NCI-H2196 (cell line): Measurements from ENCODE around the gene GRID2IP.
"Not testable (repeated sequence)": the region's sequence is repeated elsewhere in the genome, so short reads cannot be mapped to it uniquely, and the experiment has no call there.

ENCODE experiments used
- DNase-seq: peaks from one replicate; lab custom pipeline; 2025; ENCODE audit not compliant: unreplicated experiment; lab: John Stamatoyannopoulos, UW

Gene GRID2IP

GRCh38 chr7:6453734-6454133, 97.5 kb downstream of the GRID2IP start:
- DNase-seq = no peak

GRCh38 chr7:6451224-6451705, 100.0 kb downstream of the GRID2IP start:
- DNase-seq = no peak

- DNase-seq = not testable (repeated sequence)
Observed at GRCh38 chr7:6450591-6450990, 100.7 kb downstream of the GRID2IP start.

GRCh38 chr7:6449884-6450283, 101.4 kb downstream of the GRID2IP start:
- DNase-seq = not testable (repeated sequence)

- no peak for DNase-seq
Observed at GRCh38 chr7:6448943-6449543, 102.2 kb downstream of the GRID2IP start.

GRCh38 chr7:6447581-6448199, 103.6 kb downstream of the GRID2IP start, which contains the start of gene DAGLB:
Gene DAGLB (minus strand): TSS chr7:6447954. CDS start chr7:6447842, 112 bp downstream.
- peak; percentile 95 for DNase-seq
